ENCODE measurements around the gene RFPL3. TPM values are rescaled to one million over a fixed set of nuclear protein-coding genes. Genes with fewer than 3 reads are reported as not detected.

RFPL3 gene
- total and polyA plus RNA-seq, 2 experiments from 2014 or later, result not detected

DNA sequence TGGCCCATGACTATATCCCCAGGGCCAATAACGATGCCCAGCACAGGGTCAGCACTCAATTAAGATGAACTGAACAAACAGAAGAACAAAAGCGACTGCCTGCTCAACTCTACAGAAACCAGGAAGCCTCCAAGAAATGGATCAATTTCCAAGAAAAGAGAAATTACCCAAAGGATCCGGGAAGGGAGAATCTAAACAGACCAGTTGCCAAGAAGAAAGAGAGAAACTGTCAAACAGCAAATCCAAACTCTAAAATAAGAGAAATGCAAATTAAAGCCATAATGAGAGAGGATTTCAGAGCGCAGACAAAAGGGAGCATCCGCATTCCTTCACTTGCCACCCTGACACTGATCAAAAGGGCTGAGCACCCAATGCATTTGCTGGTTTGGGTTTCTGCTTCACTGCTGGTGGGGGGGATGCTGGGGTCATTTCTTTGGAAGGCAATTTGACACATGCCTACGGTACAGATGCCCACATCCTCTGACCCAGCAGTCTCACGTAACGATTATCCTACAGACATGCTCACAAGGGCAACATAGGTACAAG lies 37.7 kb upstream of the RFPL3 start:
- Histone ChIP-seq H3K4me2 (peak overlapping the region; percentile 44; the same call in 1 of the 2 replicates), H3K9me2 (ENCODE audit: insufficient read depth) (no peaks in the 10 kb centered on the region), H3K79me2 (replicated peaks; ENCODE audit: insufficient read depth) (no peaks in the 10 kb centered on the region), H3K27ac (ENCODE audit: low read depth) (no peak overlapping the region), H3F3A (replicated peaks; ENCODE audit: low read depth) (no peaks in the 10 kb centered on the region), H3K36me3 (ENCODE audit: insufficient read depth) (no peaks in the 10 kb centered on the region), H3K4me1 (ENCODE audit: insufficient read depth) (peaks cover 12% of the 10 kb centered on the region), H2AFZ (peak overlapping the region; percentile 43; the same call in 1 of the 2 replicates), H3K4me3 (no peak overlapping the region), H3K27me3 (ENCODE audit: insufficient read depth) (no peaks in the 10 kb centered on the region), H4K20me1 (replicated peaks; ENCODE audit: insufficient read depth) (no peaks in the 10 kb centered on the region)
- no peak overlapping the region for H3K27ac Mint-ChIP-seq
- H3K4me3 Mint-ChIP-seq, result no peak overlapping the region
- H3K36me3 Mint-ChIP-seq (ENCODE audit: low read depth), result peaks cover 3% of the 10 kb centered on the region; the same call in 2 of the 3 replicates
- ATAC-seq (peak; percentile 56), DNase-seq (ENCODE audit: low spot score) (no peak)
- peaks cover 7% of the 10 kb centered on the region for H3K27me3 Mint-ChIP-seq (ENCODE audit: insufficient read depth, low read depth, poor library complexity)
- H3K4me1 Mint-ChIP-seq, result peaks cover 11% of the 10 kb centered on the region
- TF ChIP-seq CREB1 (CRISPR knock-in tag; IDR thresholded peaks at IDR 0.05; ENCODE audit: low read depth) (no peak), POLR2AphosphoS5 (IDR thresholded peaks at IDR 0.05; ENCODE audit: low read depth) (no peak), EZH2 (IDR thresholded peaks at IDR 0.05; ENCODE audit: low read depth, unreplicated experiment) (no peak), EZH2phosphoT487 (IDR thresholded peaks at IDR 0.05; ENCODE audit: unreplicated experiment) (no peak), JUNB (IDR thresholded peaks at IDR 0.05; ENCODE audit: unreplicated experiment) (no peak), ZNF331 (CRISPR knock-in tag; IDR thresholded peaks at IDR 0.05; ENCODE audit: low read depth) (no peak), CTCF (conservative IDR thresholded peaks at IDR 0.05; ENCODE audit: low read depth in 2 of 2) (no peak), STAT1 (IDR thresholded peaks at IDR 0.05; ENCODE audit: unreplicated experiment) (no peak), ZNF114 (CRISPR knock-in tag; IDR thresholded peaks at IDR 0.05) (no peak), NANOG (IDR thresholded peaks at IDR 0.05; ENCODE audit: borderline replicate concordance) (no peak), REST (IDR thresholded peaks at IDR 0.05; ENCODE audit: unreplicated experiment) (no peak)
- TF ChIP-seq, protein P1, sequence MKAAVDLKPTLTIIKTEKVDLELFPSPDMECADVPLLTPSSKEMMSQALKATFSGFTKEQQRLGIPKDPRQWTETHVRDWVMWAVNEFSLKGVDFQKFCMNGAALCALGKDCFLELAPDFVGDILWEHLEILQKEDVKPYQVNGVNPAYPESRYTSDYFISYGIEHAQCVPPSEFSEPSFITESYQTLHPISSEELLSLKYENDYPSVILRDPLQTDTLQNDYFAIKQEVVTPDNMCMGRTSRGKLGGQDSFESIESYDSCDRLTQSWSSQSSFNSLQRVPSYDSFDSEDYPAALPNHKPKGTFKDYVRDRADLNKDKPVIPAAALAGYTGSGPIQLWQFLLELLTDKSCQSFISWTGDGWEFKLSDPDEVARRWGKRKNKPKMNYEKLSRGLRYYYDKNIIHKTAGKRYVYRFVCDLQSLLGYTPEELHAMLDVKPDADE (IDR thresholded peaks at IDR 0.05), result no peak
- TF ChIP-seq, protein P2, sequence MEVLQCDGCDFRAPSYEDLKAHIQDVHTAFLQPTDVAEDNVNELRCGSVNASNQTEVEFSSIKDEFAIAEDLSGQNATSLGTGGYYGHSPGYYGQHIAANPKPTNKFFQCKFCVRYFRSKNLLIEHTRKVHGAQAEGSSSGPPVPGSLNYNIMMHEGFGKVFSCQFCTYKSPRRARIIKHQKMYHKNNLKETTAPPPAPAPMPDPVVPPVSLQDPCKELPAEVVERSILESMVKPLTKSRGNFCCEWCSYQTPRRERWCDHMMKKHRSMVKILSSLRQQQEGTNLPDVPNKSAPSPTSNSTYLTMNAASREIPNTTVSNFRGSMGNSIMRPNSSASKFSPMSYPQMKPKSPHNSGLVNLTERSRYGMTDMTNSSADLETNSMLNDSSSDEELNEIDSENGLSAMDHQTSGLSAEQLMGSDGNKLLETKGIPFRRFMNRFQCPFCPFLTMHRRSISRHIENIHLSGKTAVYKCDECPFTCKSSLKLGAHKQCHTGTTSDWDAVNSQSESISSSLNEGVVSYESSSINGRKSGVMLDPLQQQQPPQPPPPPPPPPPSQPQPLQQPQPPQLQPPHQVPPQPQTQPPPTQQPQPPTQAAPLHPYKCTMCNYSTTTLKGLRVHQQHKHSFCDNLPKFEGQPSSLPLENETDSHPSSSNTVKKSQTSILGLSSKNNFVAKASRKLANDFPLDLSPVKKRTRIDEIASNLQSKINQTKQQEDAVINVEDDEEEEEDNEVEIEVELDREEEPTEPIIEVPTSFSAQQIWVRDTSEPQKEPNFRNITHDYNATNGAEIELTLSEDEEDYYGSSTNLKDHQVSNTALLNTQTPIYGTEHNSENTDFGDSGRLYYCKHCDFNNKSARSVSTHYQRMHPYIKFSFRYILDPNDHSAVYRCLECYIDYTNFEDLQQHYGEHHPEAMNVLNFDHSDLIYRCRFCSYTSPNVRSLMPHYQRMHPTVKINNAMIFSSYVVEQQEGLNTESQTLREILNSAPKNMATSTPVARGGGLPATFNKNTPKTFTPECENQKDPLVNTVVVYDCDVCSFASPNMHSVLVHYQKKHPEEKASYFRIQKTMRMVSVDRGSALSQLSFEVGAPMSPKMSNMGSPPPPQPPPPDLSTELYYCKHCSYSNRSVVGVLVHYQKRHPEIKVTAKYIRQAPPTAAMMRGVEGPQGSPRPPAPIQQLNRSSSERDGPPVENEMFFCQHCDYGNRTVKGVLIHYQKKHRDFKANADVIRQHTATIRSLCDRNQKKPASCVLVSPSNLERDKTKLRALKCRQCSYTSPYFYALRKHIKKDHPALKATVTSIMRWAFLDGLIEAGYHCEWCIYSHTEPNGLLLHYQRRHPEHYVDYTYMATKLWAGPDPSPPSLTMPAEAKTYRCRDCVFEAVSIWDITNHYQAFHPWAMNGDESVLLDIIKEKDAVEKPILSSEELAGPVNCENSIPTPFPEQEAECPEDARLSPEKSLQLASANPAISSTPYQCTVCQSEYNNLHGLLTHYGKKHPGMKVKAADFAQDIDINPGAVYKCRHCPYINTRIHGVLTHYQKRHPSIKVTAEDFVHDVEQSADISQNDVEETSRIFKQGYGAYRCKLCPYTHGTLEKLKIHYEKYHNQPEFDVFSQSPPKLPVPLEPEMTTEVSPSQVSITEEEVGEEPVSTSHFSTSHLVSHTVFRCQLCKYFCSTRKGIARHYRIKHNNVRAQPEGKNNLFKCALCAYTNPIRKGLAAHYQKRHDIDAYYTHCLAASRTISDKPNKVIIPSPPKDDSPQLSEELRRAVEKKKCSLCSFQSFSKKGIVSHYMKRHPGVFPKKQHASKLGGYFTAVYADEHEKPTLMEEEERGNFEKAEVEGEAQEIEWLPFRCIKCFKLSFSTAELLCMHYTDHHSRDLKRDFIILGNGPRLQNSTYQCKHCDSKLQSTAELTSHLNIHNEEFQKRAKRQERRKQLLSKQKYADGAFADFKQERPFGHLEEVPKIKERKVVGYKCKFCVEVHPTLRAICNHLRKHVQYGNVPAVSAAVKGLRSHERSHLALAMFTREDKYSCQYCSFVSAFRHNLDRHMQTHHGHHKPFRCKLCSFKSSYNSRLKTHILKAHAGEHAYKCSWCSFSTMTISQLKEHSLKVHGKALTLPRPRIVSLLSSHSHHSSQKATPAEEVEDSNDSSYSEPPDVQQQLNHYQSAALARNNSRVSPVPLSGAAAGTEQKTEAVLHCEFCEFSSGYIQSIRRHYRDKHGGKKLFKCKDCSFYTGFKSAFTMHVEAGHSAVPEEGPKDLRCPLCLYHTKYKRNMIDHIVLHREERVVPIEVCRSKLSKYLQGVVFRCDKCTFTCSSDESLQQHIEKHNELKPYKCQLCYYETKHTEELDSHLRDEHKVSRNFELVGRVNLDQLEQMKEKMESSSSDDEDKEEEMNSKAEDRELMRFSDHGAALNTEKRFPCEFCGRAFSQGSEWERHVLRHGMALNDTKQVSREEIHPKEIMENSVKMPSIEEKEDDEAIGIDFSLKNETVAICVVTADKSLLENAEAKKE (CRISPR knock-in tag; IDR thresholded peaks at IDR 0.05), result no peak
- H3K9me3 Mint-ChIP-seq, result peaks cover 10% of the 10 kb centered on the region

Data from GM23338 (cell line).